ENCODE data around the gene HBA1. TPM values are rescaled to one million over a fixed set of nuclear protein-coding genes. Genes with fewer than 3 reads are reported as not detected.
"Not testable (repeated sequence)": the region's sequence is repeated elsewhere in the genome, so short reads cannot be mapped to it uniquely, and the experiment has no call there.

Gene HBA1
- total RNA-seq, 1 experiment from 2014 or later: not detected

- H3K9me2 ChIP-seq (replicated peaks; ENCODE audit: low read length); DNase-seq; intact Hi-C loops (cut with micrococcal nuclease); CTCF ChIA-PET; H3K9ac ChIP-seq (ENCODE audit: low read length); H3K79me2 ChIP-seq (ENCODE audit: low read length); H4K20me1 ChIP-seq (ENCODE audit: low read length); BruUV-seq (replicated peaks); H3F3A ChIP-seq (ENCODE audit: low read length, unreplicated experiment); H3K4me3 ChIP-seq (ENCODE audit: low read length); H2AFZ ChIP-seq (ENCODE audit: low read length); ATAC-seq; H3K4me1 ChIP-seq (ENCODE audit: insufficient read depth, low read length); POLR2A ChIA-PET (ENCODE audit: unreplicated experiment); H3K9me3 ChIP-seq (ENCODE audit: low read length); H3K27ac ChIP-seq (ENCODE audit: low read length); H3K36me3 ChIP-seq (ENCODE audit: low read depth, low read length); H3K4me2 ChIP-seq (ENCODE audit: low read length): not testable (repeated sequence)
- peaks cover 17% of the 10 kb centered on the region for H3K27me3 ChIP-seq (ENCODE audit: low read length)
These were observed 2.3 kb upstream of the HBA1 start for GRCh38 chr16:173928-174769.

- no peak overlapping the region for H3K27ac ChIP-seq (ENCODE audit: low read length)
- H3K79me2 ChIP-seq (ENCODE audit: low read length): no peaks in the 10 kb centered on the region
- intact Hi-C loops (cut with micrococcal nuclease): no loop called here
- no peaks in the 10 kb centered on the region for H3K9me2 ChIP-seq (replicated peaks; ENCODE audit: low read length)
- H3K9me3 ChIP-seq (ENCODE audit: low read length): no peaks in the 10 kb centered on the region
- no peaks in the 10 kb centered on the region for H3K4me1 ChIP-seq (ENCODE audit: insufficient read depth, low read length)
- no peaks in the 10 kb centered on the region for H4K20me1 ChIP-seq (ENCODE audit: low read length)
- BruUV-seq (replicated peaks): no TSS peak
- H3K4me2 ChIP-seq (ENCODE audit: low read length): no peak overlapping the region
- no peaks in the 10 kb centered on the region for H3F3A ChIP-seq (ENCODE audit: low read length, unreplicated experiment)
- H2AFZ ChIP-seq (ENCODE audit: low read length): no peak overlapping the region
- POLR2A ChIA-PET (ENCODE audit: unreplicated experiment): no interaction called here
- TF ChIP-seq EZH2 (IDR thresholded peaks at IDR 0.05; ENCODE audit: low read length, unreplicated experiment) (no peak), EZH2phosphoT487 (IDR thresholded peaks at IDR 0.05; ENCODE audit: borderline replicate concordance, low read length) (no peak), CTCF (conservative IDR thresholded peaks at IDR 0.05; ENCODE audit: low read depth, low read length) (no peak)
- no peak for ATAC-seq
- H3K27me3 ChIP-seq (ENCODE audit: low read length): peaks cover 17% of the 10 kb centered on the region
- no peaks in the 10 kb centered on the region for H3K36me3 ChIP-seq (ENCODE audit: low read depth, low read length)
- H3K9ac ChIP-seq (ENCODE audit: low read length): no peak overlapping the region
- DNase-seq: no peak
- CTCF ChIA-PET: no interaction called here
- no peak overlapping the region for H3K4me3 ChIP-seq (ENCODE audit: low read length)
These were observed 1.2 kb upstream of the HBA1 start for GRCh38 chr16:175011-175949.

- H3K4me1 ChIP-seq (ENCODE audit: insufficient read depth, low read length); H3K9me2 ChIP-seq (replicated peaks; ENCODE audit: low read length); H3K9me3 ChIP-seq (ENCODE audit: low read length); H3K27ac ChIP-seq (ENCODE audit: low read length); H2AFZ ChIP-seq (ENCODE audit: low read length); POLR2A ChIA-PET (ENCODE audit: unreplicated experiment); H3K4me2 ChIP-seq (ENCODE audit: low read length); ATAC-seq; BruUV-seq (replicated peaks); CTCF ChIA-PET; H3K79me2 ChIP-seq (ENCODE audit: low read length); DNase-seq; H4K20me1 ChIP-seq (ENCODE audit: low read length); H3K4me3 ChIP-seq (ENCODE audit: low read length); H3K36me3 ChIP-seq (ENCODE audit: low read depth, low read length); H3K9ac ChIP-seq (ENCODE audit: low read length); intact Hi-C loops (cut with micrococcal nuclease); H3F3A ChIP-seq (ENCODE audit: low read length, unreplicated experiment): not testable (repeated sequence)
- H3K27me3 ChIP-seq (ENCODE audit: low read length): peaks cover 17% of the 10 kb centered on the region
These were observed 474 bp upstream of the HBA1 start for GRCh38 chr16:176006-176405.
